Stimulated activated naive CD8-positive, alpha-beta T cell treated with anti-CD3 and anti-CD28 coated beads, Interleukin-15, amount 100 ng/mL, for 72 hours (primary cell): ENCODE measurements around the gene PROC.

Experiments
- ATAC-seq: fragments of 150-1000 bp; cut with Tn5 transposase; 2 replicates; pipeline ENCODE4 v1.10.0; 2021; ENCODE audit warnings: mild to moderate bottlenecking, moderate library complexity
- DNase-seq, 2 donors: peaks; one replicate each; pipeline ENCODE4 v3.0.0; 2021 to 2022
- H3K27ac Mint-ChIP-seq, 2 donors: one replicate each; pipeline ENCODE4 v1.8.0; 2022; ENCODE audit warnings: mild to moderate bottlenecking in 2 of 2, mixed read lengths in 2 of 2, moderate library complexity in 2 of 2
- H3K27me3 Mint-ChIP-seq: one replicate; pipeline ENCODE4 v1.8.0; 2022; ENCODE audit warnings: mixed read lengths
- H3K4me1 Mint-ChIP-seq: one replicate; pipeline ENCODE4 v1.8.0; 2022; ENCODE audit warnings: mild to moderate bottlenecking, mixed read lengths
- H3K4me3 Mint-ChIP-seq, 2 donors: one replicate each; pipeline ENCODE4 v1.8.0; 2022; ENCODE audit warnings: mild to moderate bottlenecking in 2 of 2, mixed read lengths in 2 of 2, moderate library complexity in 1 of 2
- H3K9me3 Mint-ChIP-seq, 2 donors: one replicate each; pipeline ENCODE4 v1.8.0; 2022; ENCODE audit warnings: mixed read lengths in 2 of 2

The PROC gene

GRCh38 chr2:127388423-127389164 lies 29.6 kb upstream of the PROC start:
- DNase-seq (no peak), ATAC-seq (peak; percentile 70)
- Mint-ChIP-seq H3K9me3 (peaks cover 7 to 14% of the 10 kb centered on the region in 2 donors), H3K27ac (peak overlapping the region; percentile 97 to 99), H3K4me3 (peak overlapping the region; percentile 88 to 95), H3K4me1 (peaks cover 80% of the 10 kb centered on the region), H3K27me3 (no peaks in the 10 kb centered on the region)

GRCh38 chr2:127389778-127390435 lies 28.3 kb upstream of the PROC start:
- H3K4me1 Mint-ChIP-seq: peaks cover 73% of the 10 kb centered on the region
- peak overlapping the region in 1 of 2 donors; percentile 48 for H3K4me3 Mint-ChIP-seq
- H3K27ac Mint-ChIP-seq: peak overlapping the region; percentile 56 to 93
- no peak for DNase-seq
- no peak for ATAC-seq
- peaks cover 7 to 14% of the 10 kb centered on the region in 2 donors for H3K9me3 Mint-ChIP-seq
- H3K27me3 Mint-ChIP-seq: no peaks in the 10 kb centered on the region

- peak overlapping the region in 1 of 2 donors; percentile 66 for H3K27ac Mint-ChIP-seq
- no peak for ATAC-seq
- H3K9me3 Mint-ChIP-seq: peaks cover 7 to 14% of the 10 kb centered on the region in 2 donors
- peaks cover 51% of the 10 kb centered on the region for H3K4me1 Mint-ChIP-seq
- H3K4me3 Mint-ChIP-seq: no peak overlapping the region
- DNase-seq: no peak
- peaks cover 2% of the 10 kb centered on the region for H3K27me3 Mint-ChIP-seq
Measured at GRCh38 chr2:127392133-127392827, 25.9 kb upstream of the PROC start.

DNA sequence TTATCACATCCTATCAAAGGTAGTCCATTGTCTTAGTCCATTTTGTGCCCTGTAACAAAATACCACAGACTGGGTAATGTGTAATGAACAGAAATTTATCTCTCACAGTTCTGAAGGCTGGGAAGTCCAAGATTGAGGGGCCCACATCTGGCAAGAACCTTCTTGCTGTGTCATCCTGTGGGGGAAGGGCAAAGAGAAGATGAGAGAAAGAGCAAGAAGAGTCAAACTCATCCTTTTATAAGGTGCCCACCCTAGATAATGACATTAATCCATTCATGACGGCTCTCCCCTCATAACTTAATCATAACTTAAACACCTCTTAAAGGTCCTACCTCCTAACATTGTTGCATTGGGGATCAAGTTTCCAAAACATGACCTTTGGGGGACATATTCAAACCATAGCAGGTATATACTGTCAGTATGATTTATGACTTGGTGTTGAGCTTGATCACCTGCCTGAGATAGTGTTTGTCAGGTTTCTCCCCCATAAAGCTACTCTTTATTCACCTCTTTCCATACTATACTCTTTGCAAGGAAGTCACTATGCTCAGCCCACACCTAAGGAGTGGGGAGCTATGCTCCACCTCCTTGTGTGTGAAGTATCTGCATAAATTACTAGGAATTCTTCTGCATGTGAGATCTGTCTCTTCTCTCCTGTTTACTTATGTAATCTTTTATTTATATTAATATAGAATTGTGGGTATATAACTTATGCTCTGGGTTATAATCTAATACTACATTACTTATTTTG lies 25.2 kb upstream of the PROC start:
- no peak for ATAC-seq
- Mint-ChIP-seq H3K4me1 (peaks cover 58% of the 10 kb centered on the region), H3K4me3 (no peak overlapping the region)

GRCh38 chr2:127394492-127394891 lies 23.7 kb upstream of the PROC start:
- Mint-ChIP-seq H3K27ac (no peak overlapping the region), H3K9me3 (peaks cover 7 to 14% of the 10 kb centered on the region in 2 donors), H3K27me3 (peaks cover 10% of the 10 kb centered on the region), H3K4me3 (no peak overlapping the region), H3K4me1 (peaks cover 50% of the 10 kb centered on the region)
- DNase-seq (no peak), ATAC-seq (no peak)

More for the DNA sequence above, 25.2 kb upstream of the PROC start:
- peaks cover 9% of the 10 kb centered on the region for H3K27me3 Mint-ChIP-seq
- H3K27ac Mint-ChIP-seq: no peak overlapping the region
- DNase-seq: no peak
- H3K9me3 Mint-ChIP-seq: peaks cover 7 to 14% of the 10 kb centered on the region in 2 donors

DNA sequence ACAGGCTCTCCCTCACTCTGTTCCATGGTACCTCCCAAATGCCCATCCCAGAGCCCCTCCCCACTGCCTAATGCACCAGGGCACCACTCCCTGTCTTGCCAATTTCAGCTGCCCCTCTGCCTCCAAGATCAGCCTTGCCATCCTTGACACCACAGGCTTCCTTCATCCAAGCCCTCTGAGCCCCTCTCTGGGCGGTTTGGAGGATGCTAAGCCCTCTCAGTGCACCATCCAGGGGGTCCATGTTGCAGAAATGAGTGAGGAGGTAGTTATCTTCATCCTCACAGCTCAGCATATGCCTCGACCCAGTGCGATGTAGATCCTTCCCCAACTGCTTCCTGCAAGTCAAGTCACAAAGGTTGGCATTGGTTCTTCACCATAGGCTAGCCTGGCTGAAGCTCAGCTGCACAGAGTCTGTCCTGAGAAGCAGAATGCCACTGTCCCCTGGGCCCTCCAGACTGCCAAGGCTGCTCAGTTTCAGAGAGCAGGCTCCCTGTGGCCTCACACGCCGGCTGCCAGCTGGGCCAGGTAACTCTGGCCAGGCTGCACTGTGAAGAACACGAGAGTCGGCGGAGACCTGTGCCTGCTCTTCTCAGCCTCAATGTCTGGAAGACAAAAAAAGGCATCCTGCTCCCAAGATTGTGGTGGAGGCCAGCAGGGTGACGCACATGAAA lies 20.5 kb upstream of the PROC start:
- Mint-ChIP-seq H3K9me3 (peaks cover under 1 to 2% of the 10 kb centered on the region in 2 donors), H3K27ac (no peak overlapping the region), H3K27me3 (peaks cover 10% of the 10 kb centered on the region), H3K4me1 (peaks cover 35% of the 10 kb centered on the region), H3K4me3 (no peak overlapping the region)
- DNase-seq (no peak), ATAC-seq (peak; percentile 5)

DNA sequence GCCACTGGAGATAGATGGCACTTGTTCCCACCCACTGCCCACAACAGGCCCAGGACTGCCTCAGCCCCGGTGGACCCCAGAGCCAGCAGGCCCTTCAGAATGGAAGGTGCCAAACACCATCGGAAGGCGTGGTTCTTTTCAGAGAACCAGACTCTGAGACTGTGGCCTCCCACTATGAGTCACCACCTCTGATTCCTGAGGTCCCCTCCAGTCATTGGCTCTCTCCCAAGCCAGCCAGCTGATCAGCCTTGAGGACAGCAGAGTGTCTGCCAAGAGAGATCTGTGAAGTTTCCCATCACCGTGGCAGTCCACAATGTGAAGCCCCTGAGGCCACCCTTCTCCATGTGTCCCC lies 20.0 kb upstream of the PROC start:
- no peak overlapping the region for H3K27ac Mint-ChIP-seq

GRCh38 chr2:127400533-127400896 lies 17.7 kb upstream of the PROC start:
- H3K9me3 Mint-ChIP-seq: no peaks in the 10 kb centered on the region
- no peak for ATAC-seq
- peaks cover 24% of the 10 kb centered on the region for H3K4me1 Mint-ChIP-seq
- DNase-seq: no peak
- no peak overlapping the region for H3K4me3 Mint-ChIP-seq
- peaks cover 25% of the 10 kb centered on the region for H3K27me3 Mint-ChIP-seq
- H3K27ac Mint-ChIP-seq: no peak overlapping the region

More for the DNA sequence above, 20.0 kb upstream of the PROC start:
- Mint-ChIP-seq H3K4me3 (no peak overlapping the region), H3K4me1 (peaks cover 30% of the 10 kb centered on the region), H3K9me3 (no peaks in the 10 kb centered on the region), H3K27me3 (peaks cover 10% of the 10 kb centered on the region)
- ATAC-seq: peak; percentile 93
- DNase-seq: peak in 1 of 2 donors; percentile 60

DNA sequence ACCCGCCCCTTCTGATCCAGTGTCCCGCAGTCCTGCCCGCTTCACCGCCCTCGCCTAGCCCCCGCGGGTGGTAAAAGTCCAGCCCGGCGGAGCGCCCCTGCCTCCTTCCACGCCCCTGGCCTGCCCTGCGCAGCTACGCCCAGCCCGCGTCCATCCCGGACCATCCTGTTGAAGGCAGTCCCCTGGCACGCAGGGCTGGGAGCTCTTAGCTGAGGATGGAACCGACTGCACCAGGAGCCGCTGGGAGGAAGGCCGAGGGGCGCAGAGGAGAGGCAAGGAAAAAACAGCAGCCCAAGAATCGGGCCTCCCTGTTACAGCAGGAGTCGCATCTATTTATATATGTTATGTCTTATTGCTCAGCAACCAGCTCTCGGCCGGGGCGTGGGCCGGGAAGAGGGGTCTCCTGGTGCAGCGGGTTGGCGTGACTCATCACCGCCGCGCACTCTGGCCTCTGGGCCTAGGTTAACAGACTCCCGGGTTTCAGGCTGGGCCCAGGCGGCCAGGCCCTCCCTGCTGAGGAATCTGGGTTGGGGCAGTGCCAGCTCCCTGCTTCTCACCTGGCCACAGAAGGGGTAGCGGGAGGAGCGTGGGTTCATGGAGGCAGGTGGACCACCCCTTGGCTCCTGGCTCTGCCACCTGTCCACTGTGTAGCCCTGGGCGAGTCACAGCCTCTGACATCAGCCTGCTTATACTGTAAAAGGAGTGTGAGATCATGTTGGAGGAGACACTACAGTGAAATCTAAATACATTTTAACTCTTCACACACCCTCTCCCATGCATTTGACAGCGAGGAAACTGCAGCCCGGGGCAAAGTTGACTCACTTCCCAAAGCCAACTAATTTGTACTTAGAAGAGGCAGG lies 17.1 kb upstream of the PROC start:
- peaks cover 31% of the 10 kb centered on the region for H3K27me3 Mint-ChIP-seq
- peaks cover 24% of the 10 kb centered on the region for H3K4me1 Mint-ChIP-seq
- no peak overlapping the region for H3K4me3 Mint-ChIP-seq
- ATAC-seq (peak; percentile 41), DNase-seq (no peak)
- no peak overlapping the region for H3K27ac Mint-ChIP-seq
- no peaks in the 10 kb centered on the region for H3K9me3 Mint-ChIP-seq

DNA sequence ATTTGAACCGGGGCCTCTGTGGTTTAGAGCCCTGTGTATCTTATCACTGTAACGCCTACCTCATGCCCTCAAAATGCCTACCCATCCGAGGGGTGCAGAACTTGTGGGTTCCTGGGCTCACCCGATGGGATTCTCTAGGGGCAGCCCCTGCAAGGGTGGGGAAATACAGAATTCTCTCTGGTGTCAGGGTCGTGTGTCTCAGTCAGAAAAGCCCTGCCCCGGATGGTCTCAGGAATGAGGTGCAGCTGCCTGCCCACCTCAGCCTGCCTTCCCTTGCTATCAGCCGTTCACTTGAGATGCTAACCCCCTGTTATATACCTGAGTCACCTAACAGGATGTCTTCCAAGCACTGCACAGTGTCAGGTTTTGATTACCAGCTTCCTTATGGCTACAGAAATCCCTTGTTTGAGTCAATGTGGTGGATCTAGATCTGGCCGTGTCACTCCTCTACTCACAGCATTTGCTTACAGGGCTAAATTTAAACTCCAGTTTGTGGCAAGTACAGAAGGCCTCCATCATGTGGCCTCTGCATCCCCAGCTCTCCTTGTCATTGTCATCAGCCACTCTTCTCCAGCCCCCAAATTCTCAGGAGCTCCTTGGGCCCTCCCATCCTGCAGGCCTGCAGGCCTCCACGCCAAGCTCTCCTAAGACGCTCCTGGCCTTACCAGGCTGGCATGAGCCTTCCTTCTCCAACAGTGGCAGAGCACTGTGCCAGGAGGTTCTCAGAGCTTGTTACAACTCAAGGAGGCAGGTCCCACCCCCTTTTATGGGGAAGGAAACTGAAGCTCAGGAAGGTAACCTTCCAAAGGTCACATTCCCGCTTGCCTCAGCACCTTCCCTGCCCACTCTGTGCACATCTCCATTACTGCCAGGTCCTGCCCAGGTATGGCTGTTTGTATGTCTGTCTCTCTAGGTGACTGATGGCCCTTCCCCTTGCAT lies 16.2 kb upstream of the PROC start:
- H3K9me3 Mint-ChIP-seq: no peaks in the 10 kb centered on the region
- H3K27me3 Mint-ChIP-seq: peaks cover 31% of the 10 kb centered on the region
- H3K4me1 Mint-ChIP-seq: peaks cover 24% of the 10 kb centered on the region
- H3K27ac Mint-ChIP-seq: no peak overlapping the region
- peak; percentile 58 for ATAC-seq
- no peak for DNase-seq
- H3K4me3 Mint-ChIP-seq: no peak overlapping the region

GRCh38 chr2:127403460-127403859 lies 14.8 kb upstream of the PROC start:
- H3K27me3 Mint-ChIP-seq: peaks cover 21% of the 10 kb centered on the region
- no peak for ATAC-seq
- DNase-seq: no peak
- H3K9me3 Mint-ChIP-seq: no peaks in the 10 kb centered on the region
- no peak overlapping the region for H3K4me3 Mint-ChIP-seq
- no peak overlapping the region for H3K27ac Mint-ChIP-seq
- peaks cover 21% of the 10 kb centered on the region for H3K4me1 Mint-ChIP-seq

GRCh38 chr2:127404466-127405254 lies 13.6 kb upstream of the PROC start:
- no peak overlapping the region for H3K4me3 Mint-ChIP-seq
- H3K9me3 Mint-ChIP-seq: no peaks in the 10 kb centered on the region
- no peak overlapping the region for H3K27ac Mint-ChIP-seq
- DNase-seq (no peak), ATAC-seq (no peak)
- H3K27me3 Mint-ChIP-seq: peaks cover 21% of the 10 kb centered on the region
- peaks cover 25% of the 10 kb centered on the region for H3K4me1 Mint-ChIP-seq

- ATAC-seq (no peak), DNase-seq (no peak)
- H3K9me3 Mint-ChIP-seq: no peaks in the 10 kb centered on the region
- no peak overlapping the region for H3K4me3 Mint-ChIP-seq
- no peak overlapping the region for H3K27ac Mint-ChIP-seq
- H3K27me3 Mint-ChIP-seq: peaks cover 21% of the 10 kb centered on the region
- H3K4me1 Mint-ChIP-seq: peaks cover 30% of the 10 kb centered on the region
Measured at GRCh38 chr2:127405255-127405610, 13.0 kb upstream of the PROC start.
